CD4-positive, alpha-beta T cell (primary cell): ENCODE results near the gene SPG11. TPM values are rescaled to one million over a fixed set of nuclear protein-coding genes. Genes with fewer than 3 reads are reported as not detected.

ENCODE experiments used
- ATAC-seq: fragments of 200-7000 bp; cut with Tn5 transposase; one replicate; pipeline ENCODE4 v1.10.0; 2022; ENCODE audit warnings: mild to moderate bottlenecking; ENCODE audit not compliant: poor library complexity
- CTCF ChIA-PET: fragments of 350-600 bp; sonication (Branson Sonifier 250); formaldehyde crosslinking; loops from one replicate; lab custom pipeline; 2021; ENCODE audit warnings: antibody characterized with exemption, inconsistent platforms; lab: Charles Lee
- POLR2A ChIA-PET: fragments of 350-600 bp; sonication (Branson Sonifier 250); formaldehyde crosslinking; loops from one replicate; lab custom pipeline; 2021; ENCODE audit warnings: antibody characterized with exemption, inconsistent platforms; lab: Charles Lee
- DNase-seq, 14 experiments: peaks; one replicate each; pipeline ENCODE4 v3.0.0-alpha.2; 2013 to 2020; ENCODE audit warnings: mixed read lengths in 2 of 14
- H3K27ac ChIP-seq, 2 donors: one replicate each; pipeline versions ENCODE4 v1.5.1 to v1.7.0; 2013; ENCODE audit warnings: low read length in 2 of 2, low read depth in 1 of 2, mild to moderate bottlenecking in 1 of 2
- H3K27me3 ChIP-seq, 2 experiments: 1 replicate in 1 of 2; 2 replicates in 1 of 2; pipeline versions ENCODE4 v1.6.1 to v1.7.0; 2013; ENCODE audit warnings: low read length in 2 of 2, control low read depth in 1 of 2, mild to moderate bottlenecking in 1 of 2, moderate library complexity in 1 of 2; ENCODE audit not compliant: insufficient read depth in 2 of 2, control insufficient read depth in 1 of 2
- H3K36me3 ChIP-seq: one replicate; pipeline ENCODE4 v1.6.1; 2013; ENCODE audit warnings: low read length, control low read depth; ENCODE audit not compliant: insufficient read depth
- H3K4me1 ChIP-seq: one replicate; pipeline ENCODE4 v1.6.1; 2013; ENCODE audit warnings: low read length, control low read depth; ENCODE audit not compliant: insufficient read depth
- H3K4me3 ChIP-seq: one replicate; pipeline ENCODE4 v1.5.1; 2013; ENCODE audit warnings: mild to moderate bottlenecking, low read length, moderate library complexity
- H3K9me3 ChIP-seq, 2 experiments: 1 replicate in 1 of 2; 2 replicates in 1 of 2; pipeline versions ENCODE4 v1.6.1 to v1.7.0; 2013; ENCODE audit warnings: low read length in 2 of 2, mild to moderate bottlenecking in 2 of 2, control low read depth in 1 of 2, moderate library complexity in 1 of 2; ENCODE audit not compliant: control insufficient read depth in 1 of 2, insufficient read depth in 1 of 2
- H3K27ac Mint-ChIP-seq: one replicate; pipeline ENCODE4 v1.8.0; 2020; ENCODE audit warnings: mixed read lengths
- H3K27me3 Mint-ChIP-seq: one replicate; pipeline ENCODE4 v1.8.0; 2021; ENCODE audit warnings: mixed read lengths
- H3K36me3 Mint-ChIP-seq: one replicate; pipeline ENCODE4 v1.8.0; 2021; ENCODE audit warnings: low read depth, mixed read lengths
- H3K4me1 Mint-ChIP-seq: one replicate; pipeline ENCODE4 v1.8.0; 2021; ENCODE audit warnings: low read depth, mixed read lengths
- H3K4me3 Mint-ChIP-seq: one replicate; pipeline ENCODE4 v1.8.0; 2020; ENCODE audit warnings: mild to moderate bottlenecking, mixed read lengths
- H3K9me3 Mint-ChIP-seq: one replicate; pipeline ENCODE4 v1.8.0; 2020; ENCODE audit warnings: mixed read lengths
- intact Hi-C, 2 experiments: fragments of 100-400 bp; cut with DNase I in 1 of 2; cut with micrococcal nuclease in 1 of 2; formaldehyde crosslinking; loops; one replicate each; pipeline versions ENCODE4 v1.15.1 to v1.9.0; 2023 to 2025; cut with DNase I, micrococcal nuclease
- total RNA-seq, 174 experiments: library from RNA in 2 of 174; stranded (reverse) in 2 of 174; gene quantifications; one replicate each; pipeline ENCODE4 v1.2.3 and lab custom pipeline; 2021 to 2026
- TF ChIP-seq, protein P1 (sequence below): fragments of 200-600 bp; IDR thresholded peaks from one replicate; pipeline ENCODE4 v1.8.0; 2022; ENCODE audit warnings: antibody characterized with exemption, mild to moderate bottlenecking

The SPG11 gene
- total RNA-seq, 2 experiments from 2014 or later: 49.9 to 51.3 TPM

DNA sequence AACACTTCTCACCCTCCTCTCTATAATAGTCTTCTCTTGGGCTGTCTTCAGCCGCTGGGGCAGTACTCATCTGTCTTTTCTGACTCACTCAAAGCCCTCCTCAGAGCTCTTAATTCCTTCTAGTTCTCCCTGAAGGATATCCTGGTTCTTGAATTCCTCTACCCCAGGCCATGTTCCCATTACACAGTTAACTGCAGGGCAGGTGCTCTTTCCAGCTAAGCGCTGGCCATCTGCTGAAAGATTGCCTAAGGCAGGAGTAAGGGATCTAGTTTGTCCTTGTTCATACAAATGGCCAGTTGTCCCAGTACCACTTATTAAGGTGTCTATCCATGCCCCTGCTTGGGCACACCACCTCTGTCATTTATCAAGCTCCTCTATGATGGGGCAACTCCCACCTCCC, 10.2 kb upstream of the SPG11 start:
- ChIA-PET CTCF (interaction anchor here (1.5 kb wide), 1 partner anchor 10 kb away, joined by 5 read pairs; no protein-coding TSS in a partner anchor), POLR2A (interaction anchor here (1.0 to 49.9 kb wide), 4 partner anchors 9 to 48 kb away, joined by 5 to 4232 read pairs (median 32); partner anchors contain the start of genes B2M, PATL2, SPG11 and TRIM69)
- Histone ChIP-seq H3K4me3 (no peak overlapping the region), H3K27ac (no peak overlapping the region), H3K9me3 (no peaks in the 10 kb centered on the region), H3K27me3 (no peaks in the 10 kb centered on the region), H3K4me1 (peaks cover 98% of the 10 kb centered on the region), H3K36me3 (no peaks in the 10 kb centered on the region)
- no peak for ATAC-seq
- no peak for DNase-seq
- Mint-ChIP-seq H3K27ac (peak overlapping the region; percentile 13), H3K4me3 (no peak overlapping the region), H3K4me1 (peaks cover 89% of the 10 kb centered on the region), H3K27me3 (no peaks in the 10 kb centered on the region), H3K9me3 (peaks cover 4% of the 10 kb centered on the region), H3K36me3 (peaks cover 5% of the 10 kb centered on the region)
- TF ChIP-seq, protein P1, sequence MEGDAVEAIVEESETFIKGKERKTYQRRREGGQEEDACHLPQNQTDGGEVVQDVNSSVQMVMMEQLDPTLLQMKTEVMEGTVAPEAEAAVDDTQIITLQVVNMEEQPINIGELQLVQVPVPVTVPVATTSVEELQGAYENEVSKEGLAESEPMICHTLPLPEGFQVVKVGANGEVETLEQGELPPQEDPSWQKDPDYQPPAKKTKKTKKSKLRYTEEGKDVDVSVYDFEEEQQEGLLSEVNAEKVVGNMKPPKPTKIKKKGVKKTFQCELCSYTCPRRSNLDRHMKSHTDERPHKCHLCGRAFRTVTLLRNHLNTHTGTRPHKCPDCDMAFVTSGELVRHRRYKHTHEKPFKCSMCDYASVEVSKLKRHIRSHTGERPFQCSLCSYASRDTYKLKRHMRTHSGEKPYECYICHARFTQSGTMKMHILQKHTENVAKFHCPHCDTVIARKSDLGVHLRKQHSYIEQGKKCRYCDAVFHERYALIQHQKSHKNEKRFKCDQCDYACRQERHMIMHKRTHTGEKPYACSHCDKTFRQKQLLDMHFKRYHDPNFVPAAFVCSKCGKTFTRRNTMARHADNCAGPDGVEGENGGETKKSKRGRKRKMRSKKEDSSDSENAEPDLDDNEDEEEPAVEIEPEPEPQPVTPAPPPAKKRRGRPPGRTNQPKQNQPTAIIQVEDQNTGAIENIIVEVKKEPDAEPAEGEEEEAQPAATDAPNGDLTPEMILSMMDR: no peak
- intact Hi-C loops: no loop called here

DNA sequence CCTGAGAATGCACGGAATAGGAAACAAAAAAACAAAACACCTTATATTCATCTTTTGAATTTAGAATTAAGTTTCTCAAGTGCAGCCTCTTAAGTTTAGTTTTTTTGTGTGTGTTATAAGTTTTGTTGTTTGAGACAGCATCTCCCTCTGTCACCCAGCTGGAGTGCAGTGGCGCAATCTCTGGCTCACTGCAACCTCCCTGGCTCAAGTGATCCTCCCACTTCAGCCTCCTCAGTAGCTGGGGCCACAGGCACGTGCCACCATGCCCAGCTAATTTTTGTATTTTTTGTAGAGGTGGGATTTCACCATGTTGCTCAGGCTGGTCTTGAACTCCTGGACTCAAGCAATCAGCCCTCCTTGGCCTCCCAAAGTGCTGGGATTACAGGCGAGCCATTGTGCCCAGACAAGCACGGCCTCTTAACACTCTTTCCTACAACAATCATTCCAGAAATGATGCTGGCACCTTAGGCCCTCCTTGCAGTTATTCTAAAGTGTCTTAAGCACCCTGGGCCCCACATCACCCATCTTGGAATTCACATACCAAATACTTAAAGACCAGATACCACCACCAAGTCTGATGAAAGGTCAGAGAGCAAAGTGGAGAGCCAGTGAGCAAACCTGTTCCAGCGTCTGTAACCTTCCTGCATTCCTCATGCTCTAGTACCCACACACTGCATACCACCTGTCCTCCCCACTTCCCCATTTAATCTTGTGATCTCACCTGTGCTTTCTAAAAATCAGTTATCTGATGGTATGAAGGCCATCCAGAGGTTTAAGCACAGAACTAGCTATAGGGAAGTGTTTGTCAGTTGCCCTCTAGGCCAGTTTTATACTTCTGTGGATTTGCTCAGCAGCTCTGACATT, 6.9 kb upstream of the SPG11 start:
- H3K9me3 Mint-ChIP-seq: no peaks in the 10 kb centered on the region
- Histone ChIP-seq H3K4me3 (no peak overlapping the region), H3K4me1 (peaks cover 95% of the 10 kb centered on the region), H3K36me3 (no peaks in the 10 kb centered on the region), H3K27ac (peak overlapping the region; percentile 24 to 54), H3K9me3 (no peaks in the 10 kb centered on the region), H3K27me3 (no peaks in the 10 kb centered on the region)
- TF ChIP-seq, protein P1: no peak
- intact Hi-C loops: no loop called here
- H3K27me3 Mint-ChIP-seq: no peaks in the 10 kb centered on the region
- no peak for ATAC-seq
- peaks cover 88% of the 10 kb centered on the region for H3K4me1 Mint-ChIP-seq
- ChIA-PET CTCF (interaction anchor here (1.2 to 1.5 kb wide), 2 partner anchors 7 to 16 kb away, joined by 3 to 4 read pairs; no protein-coding TSS in a partner anchor), POLR2A (interaction anchor here (0.6 to 49.9 kb wide), 3 partner anchors 14 to 467 kb away, joined by 3 to 4232 read pairs (median 632); partner anchors contain the start of genes B2M, PATL2 and TRIM69)
- DNase-seq: no peak
- peak overlapping the region; percentile 96 for H3K27ac Mint-ChIP-seq
- peak overlapping the region; percentile 54 for H3K4me3 Mint-ChIP-seq
- H3K36me3 Mint-ChIP-seq: no peaks in the 10 kb centered on the region

DNA sequence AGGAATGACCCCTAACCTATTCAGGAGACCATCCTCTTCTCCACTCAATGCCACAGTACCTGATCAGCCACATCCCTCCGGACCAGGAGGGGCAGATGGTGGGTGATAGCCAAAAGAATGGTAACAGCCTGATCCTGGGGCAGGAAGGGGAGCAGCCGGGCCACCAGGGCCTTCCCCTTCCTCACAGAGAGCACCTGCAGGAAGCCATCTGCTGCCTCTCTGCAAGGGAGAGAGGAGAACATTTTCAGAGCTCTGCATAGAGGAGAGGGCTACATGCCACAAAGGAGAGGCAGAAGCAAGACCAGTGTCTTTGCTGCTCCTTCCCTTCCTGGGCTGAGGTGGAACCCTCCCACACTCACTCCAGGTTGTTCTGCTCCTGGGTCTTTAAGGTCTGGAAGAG, 5.5 kb upstream of the SPG11 start:
- H3K4me1 ChIP-seq: peaks cover 95% of the 10 kb centered on the region
- peak overlapping the region; percentile 96 for H3K27ac Mint-ChIP-seq
- no peak overlapping the region for H3K4me3 Mint-ChIP-seq
- H3K4me1 Mint-ChIP-seq: peaks cover 87% of the 10 kb centered on the region
- intact Hi-C loops: loop anchor here in 1 of 2 experiments (10.0 kb wide), 1 partner anchor 74 kb away; no protein-coding TSS in a partner anchor
- ChIA-PET POLR2A (interaction anchor here (11.9 to 49.9 kb wide), 2 partner anchors 16 to 53 kb away, joined by 632 to 4232 read pairs; partner anchors contain the start of genes B2M, PATL2 and TRIM69), CTCF (interaction anchor here (1.2 to 1.5 kb wide), 2 partner anchors 8 to 17 kb away, joined by 3 to 4 read pairs; no protein-coding TSS in a partner anchor)
- H3K4me3 ChIP-seq: no peak overlapping the region
- H3K9me3 Mint-ChIP-seq: no peaks in the 10 kb centered on the region
- DNase-seq (peak in 5 of 14 experiments; percentile 31 to 56 (median 52)), ATAC-seq (peak; percentile 52)
- H3K27me3 ChIP-seq: no peaks in the 10 kb centered on the region
- H3K9me3 ChIP-seq: no peaks in the 10 kb centered on the region
- no peaks in the 10 kb centered on the region for H3K36me3 Mint-ChIP-seq
- H3K27ac ChIP-seq: peak overlapping the region; percentile 57 to 62
- H3K36me3 ChIP-seq: no peaks in the 10 kb centered on the region
- TF ChIP-seq, protein P1: no peak
- no peaks in the 10 kb centered on the region for H3K27me3 Mint-ChIP-seq
